Fibroblast of peridontal ligament (primary cell): Measurements from ENCODE around the gene BBIP1.

Experiments
- DNase-seq: peaks from one replicate; pipeline ENCODE4 v3.0.0-alpha.2; 2010; ENCODE audit errors: extremely low read depth

Gene BBIP1

DNA sequence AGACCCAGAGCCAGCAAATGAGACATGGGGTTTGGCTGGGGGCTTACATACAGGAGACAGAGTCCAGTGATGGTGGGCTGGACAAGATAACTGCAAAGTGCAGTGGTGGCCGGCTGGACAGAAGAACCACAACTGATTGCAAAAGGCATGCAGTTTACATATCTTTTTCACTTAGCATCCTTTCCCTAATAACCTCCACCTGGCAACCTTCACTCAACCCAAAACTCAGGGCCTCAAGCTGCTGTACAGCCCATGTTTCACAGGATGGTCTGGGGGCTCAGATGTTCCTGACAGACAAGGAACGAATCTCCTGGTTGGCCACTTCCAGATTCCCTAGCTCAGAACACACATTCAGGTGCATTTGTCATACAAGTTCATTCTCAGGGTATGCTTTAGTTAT lies 55.0 kb downstream of the BBIP1 start:
- DNase-seq = no peak

DNA sequence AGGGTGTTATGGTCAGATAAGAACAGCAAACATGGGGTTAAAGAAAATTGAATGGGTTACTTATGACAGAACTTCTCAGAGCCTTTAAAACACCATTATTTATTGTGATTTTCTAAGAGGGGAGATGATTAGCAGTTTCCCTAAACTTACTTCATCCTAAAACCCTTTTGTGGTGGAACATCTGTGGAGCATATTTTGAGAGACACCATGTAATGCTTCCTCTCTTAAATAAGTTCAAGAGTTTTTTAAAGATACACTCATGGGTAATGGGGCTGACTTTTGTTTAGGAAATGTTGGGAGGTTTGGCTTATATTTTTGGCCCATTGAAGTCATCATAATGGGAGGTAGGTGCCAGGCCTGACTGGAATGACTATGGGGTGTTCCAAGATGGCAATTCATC lies 55.6 kb downstream of the BBIP1 start:
- peak; percentile 74 for DNase-seq

DNA sequence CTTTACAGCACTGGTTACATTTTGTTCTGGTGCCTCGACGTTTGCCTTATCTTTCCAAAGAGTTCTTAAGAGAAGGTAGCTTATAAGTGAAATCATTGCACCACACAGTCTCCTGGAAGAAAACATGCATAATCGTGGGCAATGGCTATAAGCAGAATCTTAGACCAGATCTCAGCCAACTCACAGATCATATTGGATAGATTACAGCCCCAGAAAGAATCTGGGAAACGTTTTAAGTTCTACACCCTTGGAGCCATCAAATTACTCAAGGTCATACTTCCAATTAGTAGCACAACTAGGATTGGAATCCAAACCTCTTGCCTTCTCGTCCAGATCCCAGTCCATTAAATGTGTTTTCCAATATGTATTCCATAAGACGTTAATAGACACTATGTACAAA lies 56.0 kb downstream of the BBIP1 start:
- DNase-seq = no peak

DNA sequence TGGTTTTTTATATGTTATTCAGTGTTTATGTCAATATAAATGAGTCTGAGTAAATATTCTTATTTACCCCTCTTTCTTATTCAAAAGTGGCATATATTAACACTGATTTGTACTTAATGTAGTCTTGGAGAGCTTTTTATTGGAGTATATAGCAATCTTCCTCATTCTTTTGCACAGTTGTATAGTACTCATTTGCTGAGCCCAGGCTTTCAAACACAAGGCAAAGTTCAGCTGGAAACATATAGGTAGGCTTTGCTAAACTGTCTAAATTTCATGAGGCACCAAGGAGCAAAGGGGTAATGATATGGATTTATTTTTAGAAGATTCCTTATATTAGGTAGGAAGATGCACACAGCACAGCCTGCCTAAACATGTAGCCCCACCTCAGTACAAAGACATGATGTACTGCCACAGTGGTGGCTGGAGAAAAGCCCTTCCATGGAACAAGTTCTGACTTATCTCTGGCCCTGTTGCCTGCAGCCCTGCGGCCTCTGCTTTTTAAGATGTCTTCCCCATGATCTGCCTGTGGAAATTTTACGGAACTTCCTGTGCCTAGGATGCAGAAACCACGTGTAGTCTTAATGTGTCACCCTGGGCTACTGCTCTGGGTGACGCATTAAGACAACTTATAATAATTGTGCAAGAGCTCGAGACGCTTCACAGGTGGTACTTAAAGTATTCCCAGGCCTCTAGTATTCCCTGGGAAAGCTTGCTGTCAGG lies 56.9 kb downstream of the BBIP1 start:
- DNase-seq = no peak

DNA sequence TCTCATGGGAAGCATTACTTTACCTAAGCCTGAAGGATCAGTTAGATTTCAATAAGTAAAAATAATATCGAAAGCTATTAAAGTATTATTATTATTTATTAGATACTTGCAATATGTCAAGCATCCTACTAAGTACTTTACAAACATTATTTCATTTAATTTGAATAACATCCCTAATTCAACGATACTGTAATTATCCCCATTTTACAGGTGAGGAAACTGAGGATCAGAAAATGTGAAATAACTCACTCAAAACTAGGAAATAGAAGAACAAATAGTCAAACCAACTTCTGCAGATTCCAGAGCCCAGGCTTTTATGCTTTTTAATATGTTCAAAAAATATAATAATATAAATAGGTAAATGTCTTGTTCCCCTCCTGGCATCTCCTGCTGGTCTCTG lies 57.5 kb downstream of the BBIP1 start:
- DNase-seq = no peak

DNA sequence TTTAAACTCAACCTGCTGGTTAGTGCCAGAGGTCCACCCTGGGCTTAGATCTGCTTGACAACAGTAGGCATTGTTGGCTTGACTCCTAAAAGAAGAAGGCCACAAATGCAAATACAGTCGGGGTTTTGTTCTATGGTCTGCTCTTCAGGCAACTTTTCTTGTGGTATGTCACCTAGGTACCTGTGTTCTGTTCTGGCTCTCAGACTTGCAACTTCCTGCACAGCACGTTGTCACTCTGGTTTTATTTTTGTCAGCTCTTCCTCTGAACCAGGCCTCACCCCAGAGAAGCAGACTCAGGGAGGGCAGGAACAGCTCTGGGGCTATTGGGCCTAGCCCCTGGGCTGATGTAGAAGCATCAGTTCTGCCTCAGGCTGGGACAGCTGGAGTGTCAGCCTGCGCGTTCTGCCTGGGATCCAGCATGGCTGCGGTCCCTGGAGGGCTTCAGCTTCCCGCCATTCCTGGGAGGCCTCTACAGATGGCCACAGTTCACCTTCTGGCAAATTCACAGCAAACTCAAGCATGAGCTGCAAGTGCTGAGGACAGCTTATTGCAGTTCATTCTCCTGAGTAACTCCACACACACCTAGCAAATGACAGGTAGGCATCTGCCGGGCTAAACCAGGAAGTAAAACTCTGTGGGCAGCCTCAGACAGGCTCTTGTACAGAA lies 58.3 kb downstream of the BBIP1 start:
- DNase-seq = no peak

DNA sequence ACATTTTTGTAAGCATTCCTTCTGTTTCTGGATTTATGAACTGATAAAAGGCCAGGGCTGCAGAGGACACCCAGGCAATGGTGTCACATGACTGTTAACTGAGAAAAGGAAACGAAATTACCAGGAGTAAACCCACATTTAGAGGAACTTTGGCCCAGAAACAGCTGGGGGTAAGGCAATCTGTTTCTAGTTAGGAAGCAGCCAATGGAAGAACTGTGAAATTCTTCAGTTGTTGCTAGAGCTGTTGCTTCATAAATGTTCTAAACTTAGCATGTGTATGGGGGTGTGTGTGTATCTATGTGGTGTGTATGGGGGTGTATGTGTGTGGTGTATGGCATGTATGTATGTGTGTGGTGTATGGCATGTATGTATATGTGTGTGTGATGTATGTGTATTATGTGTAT lies 59.0 kb downstream of the BBIP1 start:
- DNase-seq = peak; percentile 97

DNA sequence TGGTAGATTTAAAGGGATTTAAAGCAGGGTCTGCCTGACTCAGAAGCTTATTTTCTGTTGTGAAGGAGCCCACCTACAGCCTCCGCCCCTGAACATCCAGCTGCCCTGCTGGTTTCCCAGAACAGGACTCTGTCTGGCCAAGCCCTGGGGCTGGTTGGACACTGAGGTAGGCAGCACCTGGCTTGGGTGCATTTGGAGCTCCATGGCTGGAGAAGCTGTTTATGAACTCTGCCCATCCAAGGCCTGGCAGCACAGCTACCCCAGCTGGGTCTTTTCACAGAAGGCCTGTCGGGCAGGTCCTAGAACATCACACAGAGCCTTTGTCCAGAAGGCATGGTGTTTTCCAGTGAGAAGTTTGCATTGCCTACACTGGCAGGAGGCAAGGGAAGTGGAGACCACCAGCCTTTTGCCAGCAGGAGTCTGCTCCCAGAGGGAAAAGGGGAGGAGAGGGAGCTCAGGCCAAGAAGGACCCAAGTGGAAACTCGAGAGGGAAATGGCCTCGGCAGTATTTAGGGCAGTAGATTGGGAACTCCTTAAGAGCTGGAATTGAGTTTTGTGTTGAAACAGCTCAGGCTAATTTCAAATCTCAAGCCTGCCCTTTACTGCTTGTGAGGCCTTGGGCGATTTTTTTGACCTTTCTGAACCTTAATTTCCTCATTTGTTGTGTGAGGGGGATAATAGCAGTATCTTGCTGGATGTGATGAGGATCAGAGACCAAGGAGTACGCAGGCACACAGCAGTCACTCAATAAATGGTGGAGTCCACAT lies 59.6 kb downstream of the BBIP1 start:
- no peak for DNase-seq

DNA sequence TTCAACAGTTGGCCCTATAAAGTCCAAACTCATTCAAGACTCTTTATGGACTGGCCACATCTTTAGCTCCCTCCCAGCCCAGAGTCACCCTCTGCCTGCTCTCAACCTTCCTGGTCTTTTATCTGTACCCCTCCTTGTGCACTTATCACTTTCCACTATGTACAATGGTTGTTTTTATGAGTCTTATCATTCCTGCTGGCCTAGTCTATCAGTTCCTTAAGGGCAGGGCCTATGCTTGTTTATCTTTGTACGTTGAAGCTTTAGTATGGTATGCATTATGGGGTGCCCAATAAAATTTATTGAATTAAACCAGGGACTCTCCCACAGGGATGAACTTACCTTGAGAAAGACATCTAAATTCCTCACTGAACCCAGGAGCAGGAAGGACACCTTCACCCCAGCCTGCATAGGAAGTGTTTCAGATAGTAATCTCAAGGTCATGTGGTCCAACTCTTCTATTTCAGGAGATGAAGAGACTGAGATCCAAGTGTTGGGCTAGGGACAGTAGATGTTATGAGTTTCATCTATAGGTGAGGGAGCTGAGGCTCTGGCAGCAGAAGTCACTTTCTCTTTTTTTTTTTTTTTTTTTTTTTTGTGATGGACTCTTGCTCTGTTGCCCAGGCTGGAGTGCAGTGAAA lies 60.6 kb downstream of the BBIP1 start:
- no peak for DNase-seq

DNA sequence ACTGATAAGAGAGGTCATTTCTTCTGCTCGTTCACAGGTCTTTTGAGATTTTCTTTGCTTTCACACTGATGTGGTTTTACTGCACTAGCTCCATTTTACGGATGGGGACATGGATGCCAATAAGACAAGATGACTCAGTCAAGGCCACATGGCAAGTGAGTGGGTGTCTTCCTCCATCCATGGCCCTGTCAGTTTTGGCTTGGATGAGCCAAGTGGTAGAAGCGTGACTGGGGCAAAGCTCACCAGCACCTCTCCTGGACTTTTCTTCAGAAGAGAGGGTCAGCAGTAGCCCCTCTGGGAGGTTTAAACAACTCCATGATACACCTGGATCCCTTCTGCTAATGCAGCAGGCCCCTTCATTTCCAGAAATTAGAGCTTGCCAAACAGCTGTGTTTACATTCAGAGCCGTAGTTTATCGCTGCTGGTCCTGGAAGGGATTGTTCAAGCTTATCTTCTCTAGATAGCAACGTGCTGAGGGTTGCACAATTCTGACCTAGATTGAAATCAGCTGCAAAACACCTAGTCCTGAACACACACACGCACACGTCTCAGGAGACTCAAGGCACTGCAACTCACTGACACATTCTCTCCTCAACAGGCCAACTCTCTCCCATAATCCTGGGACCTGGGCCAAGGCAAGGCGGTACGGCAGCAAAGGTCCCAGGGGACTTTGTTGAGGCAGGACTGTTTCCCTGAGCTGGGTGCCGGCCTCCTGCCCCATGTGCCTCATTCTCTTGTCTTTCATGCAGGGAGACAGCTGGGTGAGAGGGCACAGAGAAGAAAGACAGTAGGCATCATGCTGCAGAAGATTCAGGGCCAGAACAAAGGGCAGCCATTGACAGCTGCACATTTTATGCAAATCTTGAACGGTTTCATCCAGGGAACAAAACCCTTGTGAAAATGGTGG lies 61.5 kb downstream of the BBIP1 start:
- no peak for DNase-seq

DNA sequence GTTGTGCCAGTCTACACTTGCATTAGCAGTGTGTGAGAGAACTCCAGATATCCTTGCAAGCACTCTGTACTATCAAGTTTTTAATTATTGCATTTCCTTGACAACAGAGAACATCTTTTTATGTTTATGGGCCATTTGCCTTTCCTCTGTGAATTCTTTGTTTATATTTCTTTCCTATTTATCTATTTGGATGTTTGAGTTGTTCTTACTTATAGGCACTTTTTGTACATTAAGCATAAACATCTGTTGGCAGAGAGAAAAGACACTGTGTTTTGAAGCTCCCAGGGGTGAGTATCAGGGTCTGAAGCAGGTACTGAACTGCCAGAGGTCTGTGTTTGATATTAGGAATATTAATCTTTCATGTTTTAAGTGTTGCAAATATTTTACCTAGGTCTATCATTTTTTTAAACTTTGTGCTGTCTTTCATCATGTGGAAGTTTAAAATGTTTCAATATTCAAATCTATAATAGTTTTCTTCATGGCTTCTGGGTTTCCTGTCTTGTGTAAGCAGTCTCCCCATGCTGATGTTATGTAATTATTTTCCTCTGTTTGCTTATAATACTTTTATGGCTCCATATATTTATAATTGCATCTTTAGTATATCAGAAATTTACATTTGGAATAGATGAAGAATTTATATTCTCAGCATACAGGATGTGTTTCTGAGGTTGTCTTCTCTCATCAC lies 64.9 kb downstream of the BBIP1 start:
- DNase-seq = no peak

DNA sequence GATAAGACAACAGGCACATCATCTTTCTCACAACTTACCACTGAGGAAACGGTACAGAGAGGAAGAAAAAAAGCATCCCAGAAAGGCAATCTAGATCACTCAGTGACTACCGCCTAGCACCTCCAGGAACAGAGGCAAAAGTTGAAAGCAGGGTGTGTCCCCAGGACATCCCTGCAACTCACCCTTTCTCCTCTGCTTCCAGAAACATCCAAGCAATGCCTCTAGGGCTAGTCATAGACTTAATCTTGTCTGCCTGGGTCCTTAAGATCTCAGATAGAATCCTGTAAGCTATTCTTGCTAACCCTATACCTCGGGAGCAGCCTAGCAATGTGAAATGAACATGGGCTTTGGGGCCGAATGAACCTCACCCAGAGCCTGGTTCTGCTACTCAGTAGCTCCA lies 66.0 kb downstream of the BBIP1 start:
- DNase-seq = no peak

DNA sequence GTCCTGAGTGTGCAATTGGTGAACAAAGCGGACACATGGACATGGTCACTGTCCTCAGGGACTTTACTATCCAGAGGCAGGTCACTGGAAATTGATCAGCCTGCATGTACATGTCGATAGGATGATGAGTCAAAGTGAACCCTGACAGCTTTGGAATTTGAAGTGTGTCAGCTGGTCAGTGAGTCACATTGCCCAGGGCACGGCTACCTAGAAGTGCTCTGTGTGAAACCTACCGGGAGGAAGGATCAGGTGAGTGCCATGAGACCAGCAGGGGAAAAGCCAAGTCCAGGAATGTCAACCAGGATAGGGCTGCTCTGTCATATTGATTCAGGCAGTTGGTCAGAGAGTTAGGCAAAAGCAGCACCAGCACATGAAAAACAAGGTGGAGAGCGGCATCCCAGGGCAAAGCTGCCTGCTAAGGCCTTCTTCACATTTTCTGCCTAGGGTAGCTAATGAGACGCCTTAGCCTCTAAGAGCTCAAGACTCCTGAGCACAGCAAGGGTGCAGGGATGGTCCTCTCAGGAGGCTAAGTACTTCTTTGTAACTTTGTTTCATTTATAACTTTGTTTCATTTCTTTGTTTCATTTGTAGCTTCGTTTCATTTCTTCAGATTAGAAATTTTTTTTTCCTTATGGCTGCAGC lies 66.6 kb downstream of the BBIP1 start:
- DNase-seq = no peak

DNA sequence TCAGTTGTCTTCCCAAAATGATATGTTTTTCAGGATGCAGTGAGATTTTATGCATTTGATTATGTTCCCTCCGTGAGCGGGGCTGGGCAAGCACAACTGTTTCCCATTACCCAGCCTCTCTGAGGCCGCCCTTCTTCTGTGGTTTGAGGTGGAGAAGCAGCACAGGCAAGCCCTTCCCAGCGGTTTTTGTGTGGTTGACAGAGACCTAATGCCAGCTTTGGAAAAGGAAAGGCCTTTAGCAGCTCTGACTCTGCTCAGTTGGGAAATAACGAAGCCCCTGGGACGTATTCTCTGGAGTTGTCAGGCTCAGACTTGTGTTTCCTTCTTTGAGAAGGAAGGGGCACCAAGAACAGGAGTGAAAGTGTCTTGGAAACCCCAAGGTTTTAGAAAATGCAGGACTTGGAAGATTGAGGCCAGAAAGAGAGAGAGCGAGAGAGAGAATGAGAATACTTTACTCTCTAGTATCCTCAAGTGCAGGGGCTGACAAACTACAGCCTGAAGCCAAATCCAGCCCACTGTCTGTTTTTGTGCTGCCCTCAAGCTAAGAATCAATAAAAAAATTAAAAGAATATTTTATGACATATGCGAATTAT lies 67.9 kb downstream of the BBIP1 start:
- peak; percentile 80 for DNase-seq

DNA sequence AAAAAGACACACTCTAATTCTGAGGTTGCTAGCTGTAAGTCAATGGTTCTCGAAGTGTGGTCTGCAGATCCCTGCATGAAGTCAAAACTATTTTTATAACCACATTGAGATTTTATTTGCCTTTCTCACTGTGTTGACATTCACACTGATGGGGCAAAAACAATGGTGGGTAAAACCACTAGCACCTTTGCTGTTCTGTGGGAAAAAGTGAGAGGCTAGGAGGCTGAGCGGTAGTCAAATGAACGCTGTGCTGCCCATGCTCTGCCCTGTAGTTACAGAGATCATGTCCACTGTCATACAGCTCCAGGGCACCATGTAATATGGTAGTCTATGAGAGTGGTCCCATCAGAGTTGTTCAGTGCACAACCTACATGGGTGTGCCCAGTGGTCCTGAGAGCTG lies 68.9 kb downstream of the BBIP1 start:
- no peak for DNase-seq
